ENCODE results near the gene EP400.
"Not testable (repeated sequence)": the region's sequence is repeated elsewhere in the genome, so short reads cannot be mapped to it uniquely, and the experiment has no call there.

The EP400 gene

DNA sequence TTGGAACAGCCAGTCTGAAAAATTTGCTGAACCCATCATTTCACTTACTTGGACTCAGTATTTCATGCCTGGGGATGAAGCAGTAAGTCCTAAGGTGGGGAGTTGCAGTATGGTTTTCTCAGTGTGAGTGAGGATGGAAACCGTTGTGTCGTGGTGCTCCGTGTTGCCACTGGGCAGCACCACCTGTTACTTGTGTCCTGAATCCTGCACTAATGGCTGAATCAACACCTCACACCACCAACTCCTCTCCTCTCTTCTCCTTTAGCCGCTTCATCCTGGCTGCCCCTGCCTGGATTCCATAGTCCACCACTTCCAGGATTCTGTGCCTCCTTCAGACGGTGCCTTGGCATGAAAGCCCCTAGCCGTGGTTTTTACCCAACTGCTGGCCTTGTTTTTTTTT is 3.0 kb upstream of the EP400 start:
- no peak for DNase-seq (ENCODE audit: low read depth)
- TF ChIP-seq, protein P1, sequence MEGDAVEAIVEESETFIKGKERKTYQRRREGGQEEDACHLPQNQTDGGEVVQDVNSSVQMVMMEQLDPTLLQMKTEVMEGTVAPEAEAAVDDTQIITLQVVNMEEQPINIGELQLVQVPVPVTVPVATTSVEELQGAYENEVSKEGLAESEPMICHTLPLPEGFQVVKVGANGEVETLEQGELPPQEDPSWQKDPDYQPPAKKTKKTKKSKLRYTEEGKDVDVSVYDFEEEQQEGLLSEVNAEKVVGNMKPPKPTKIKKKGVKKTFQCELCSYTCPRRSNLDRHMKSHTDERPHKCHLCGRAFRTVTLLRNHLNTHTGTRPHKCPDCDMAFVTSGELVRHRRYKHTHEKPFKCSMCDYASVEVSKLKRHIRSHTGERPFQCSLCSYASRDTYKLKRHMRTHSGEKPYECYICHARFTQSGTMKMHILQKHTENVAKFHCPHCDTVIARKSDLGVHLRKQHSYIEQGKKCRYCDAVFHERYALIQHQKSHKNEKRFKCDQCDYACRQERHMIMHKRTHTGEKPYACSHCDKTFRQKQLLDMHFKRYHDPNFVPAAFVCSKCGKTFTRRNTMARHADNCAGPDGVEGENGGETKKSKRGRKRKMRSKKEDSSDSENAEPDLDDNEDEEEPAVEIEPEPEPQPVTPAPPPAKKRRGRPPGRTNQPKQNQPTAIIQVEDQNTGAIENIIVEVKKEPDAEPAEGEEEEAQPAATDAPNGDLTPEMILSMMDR (IDR thresholded peaks at IDR 0.05; ENCODE audit: insufficient read depth, low read depth, low read length, missing control alignments) = no peak
- no peak overlapping the region for H3K4me3 ChIP-seq (ENCODE audit: low read length)

DNA sequence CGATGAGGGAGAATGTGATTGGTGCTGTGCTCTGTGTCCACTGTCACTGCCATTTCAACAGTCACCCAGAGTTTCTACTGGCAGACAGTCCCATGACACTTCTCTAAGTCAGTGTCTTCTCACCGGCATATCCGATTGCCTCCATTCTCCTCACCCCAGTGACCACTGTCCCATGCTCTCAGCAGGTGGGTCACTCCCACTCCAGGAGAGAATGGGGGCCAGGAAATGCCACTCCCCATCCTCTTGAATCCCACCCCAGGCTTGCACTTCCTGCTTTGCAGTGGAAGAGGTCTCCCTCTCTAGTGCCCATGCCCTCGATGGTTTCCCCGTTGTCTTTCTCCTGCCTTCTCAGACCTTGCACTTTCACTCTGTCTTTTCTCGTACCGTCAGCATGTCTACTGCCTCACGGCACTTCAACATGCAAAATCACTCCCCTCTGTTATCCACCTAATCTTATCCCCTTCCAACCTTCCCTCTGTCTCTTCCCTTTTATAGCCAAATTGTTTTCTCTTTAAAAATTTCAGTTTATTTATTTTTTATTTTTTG is 2.2 kb upstream of the EP400 start:
- TF ChIP-seq, protein P1 (IDR thresholded peaks at IDR 0.05; ENCODE audit: insufficient read depth, low read depth, low read length, missing control alignments) = no peak
- DNase-seq (ENCODE audit: low read depth) = no peak
- H3K4me3 ChIP-seq (ENCODE audit: low read length) = no peak overlapping the region

DNA sequence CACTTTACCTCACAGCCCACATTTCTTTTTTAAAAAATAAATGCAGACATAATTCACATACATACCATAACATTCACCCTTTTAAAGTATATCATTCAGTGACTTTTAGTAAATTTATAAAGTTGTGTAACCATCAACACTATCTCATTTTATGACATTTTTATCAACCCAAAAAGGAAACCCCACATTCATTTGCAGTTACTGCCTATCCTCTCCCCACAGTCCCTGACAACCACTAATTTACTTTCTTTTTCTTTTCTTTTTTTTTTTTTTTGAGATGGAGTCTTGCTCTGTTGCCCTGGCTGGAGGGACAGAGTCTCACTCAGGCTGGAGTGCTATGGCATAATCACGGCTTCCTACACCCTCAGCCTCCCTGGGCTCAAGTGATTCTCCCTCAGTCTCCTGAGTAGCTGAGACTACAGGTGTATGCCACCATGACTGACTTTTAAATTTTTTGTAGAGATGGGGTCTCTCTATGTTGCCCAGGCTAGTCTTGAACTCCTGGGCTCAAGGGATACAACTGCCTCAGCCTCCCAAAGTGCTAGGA is 1.5 kb upstream of the EP400 start:
- TF ChIP-seq, protein P1 (IDR thresholded peaks at IDR 0.05; ENCODE audit: insufficient read depth, low read depth, low read length, missing control alignments) = no peak
- DNase-seq (ENCODE audit: low read depth) = no peak
- no peak overlapping the region for H3K4me3 ChIP-seq (ENCODE audit: low read length)

GRCh38 chr12:131948713-131949430 is 870 bp upstream of the EP400 start:
- peak overlapping the region; percentile 53 for H3K4me3 ChIP-seq (ENCODE audit: low read length)
- not testable (repeated sequence) for DNase-seq (ENCODE audit: low read depth)

DNA sequence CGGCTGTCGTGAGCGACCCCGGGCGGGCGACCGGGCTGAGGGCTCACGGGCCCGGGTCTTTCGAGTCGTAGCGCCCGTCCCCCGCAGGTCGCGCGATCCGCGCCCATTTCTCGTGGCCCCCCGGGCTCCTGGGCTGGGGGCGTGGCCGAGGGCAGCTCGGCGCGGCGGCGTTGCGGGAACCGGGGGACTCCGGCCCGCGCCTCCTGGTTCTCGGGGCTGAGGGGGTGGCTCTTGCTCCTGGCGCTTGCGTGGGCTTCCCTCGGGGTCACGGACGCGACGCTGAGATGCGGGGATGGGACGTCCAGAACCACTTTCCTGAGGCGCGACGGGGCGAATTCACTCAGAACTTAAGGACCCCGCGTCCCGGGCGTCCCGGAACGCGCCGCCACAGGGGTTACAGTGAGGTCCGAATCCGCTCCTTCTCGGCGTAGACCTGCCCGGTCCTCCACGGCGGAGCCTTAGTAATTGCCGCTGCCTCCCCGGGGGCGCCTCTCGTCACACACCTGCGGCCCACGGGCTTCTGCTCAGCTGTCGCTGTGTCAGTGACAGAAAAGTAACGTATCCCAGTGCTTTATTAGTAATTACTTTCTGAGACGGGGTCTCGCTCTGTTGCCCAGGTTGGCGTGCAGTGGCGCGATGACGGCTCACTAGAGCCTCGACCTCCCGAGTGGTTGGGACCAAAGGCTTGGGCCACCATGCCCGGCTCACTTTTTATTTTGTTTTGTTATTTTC is 606 bp downstream of the EP400 start:
- peak overlapping the region; percentile 72 for H3K4me3 ChIP-seq (ENCODE audit: low read length)
- peak; percentile 17 for DNase-seq (ENCODE audit: low read depth)
- TF ChIP-seq, protein P1 (IDR thresholded peaks at IDR 0.05; ENCODE audit: insufficient read depth, low read depth, low read length, missing control alignments) = no peak

GRCh38 chr12:131953810-131954209 is 4.1 kb downstream of the EP400 start:
- not testable (repeated sequence) for DNase-seq (ENCODE audit: low read depth); H3K4me3 ChIP-seq (ENCODE audit: low read length)

DNA sequence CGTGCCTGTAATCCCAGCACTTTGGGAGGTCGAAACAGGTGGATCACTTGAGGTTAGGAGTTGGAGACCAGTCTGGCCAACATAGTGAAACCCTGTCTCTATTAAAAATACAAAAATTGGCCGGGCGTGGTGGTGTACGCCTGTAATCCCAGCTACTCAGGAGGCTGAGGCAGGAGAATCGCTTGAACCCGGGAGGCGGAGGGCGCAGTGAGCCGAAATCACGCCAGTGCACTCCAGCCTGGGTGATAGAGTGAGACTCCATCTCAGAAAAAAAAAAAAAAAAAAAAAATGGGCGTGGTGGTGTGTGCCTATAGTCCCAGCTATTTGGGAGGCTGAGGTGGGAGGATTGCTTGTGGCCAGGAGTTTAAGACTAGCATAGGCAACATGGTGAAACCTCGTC is 4.7 kb downstream of the EP400 start:
- not testable (repeated sequence) for H3K4me3 ChIP-seq (ENCODE audit: low read length); DNase-seq (ENCODE audit: low read depth)

- TF ChIP-seq, protein P1 (IDR thresholded peaks at IDR 0.05; ENCODE audit: insufficient read depth, low read depth, low read length, missing control alignments) = no peak
- no peak overlapping the region for H3K4me3 ChIP-seq (ENCODE audit: low read length)
- no peak for DNase-seq (ENCODE audit: low read depth)
Measured at GRCh38 chr12:131959116-131959515, 9.4 kb downstream of the EP400 start.

Measured in epithelial cell of esophagus (primary cell).